D341Med (cell line): ENCODE results near the gene COQ5.
"Not testable (repeated sequence)": the region's sequence is repeated elsewhere in the genome, so short reads cannot be mapped to it uniquely, and the experiment has no call there.

ENCODE experiments used
- DNase-seq: peaks from one replicate; pipeline ENCODE4 v3.0.0; 2012; ENCODE audit warnings: low spot score

COQ5 gene

DNA sequence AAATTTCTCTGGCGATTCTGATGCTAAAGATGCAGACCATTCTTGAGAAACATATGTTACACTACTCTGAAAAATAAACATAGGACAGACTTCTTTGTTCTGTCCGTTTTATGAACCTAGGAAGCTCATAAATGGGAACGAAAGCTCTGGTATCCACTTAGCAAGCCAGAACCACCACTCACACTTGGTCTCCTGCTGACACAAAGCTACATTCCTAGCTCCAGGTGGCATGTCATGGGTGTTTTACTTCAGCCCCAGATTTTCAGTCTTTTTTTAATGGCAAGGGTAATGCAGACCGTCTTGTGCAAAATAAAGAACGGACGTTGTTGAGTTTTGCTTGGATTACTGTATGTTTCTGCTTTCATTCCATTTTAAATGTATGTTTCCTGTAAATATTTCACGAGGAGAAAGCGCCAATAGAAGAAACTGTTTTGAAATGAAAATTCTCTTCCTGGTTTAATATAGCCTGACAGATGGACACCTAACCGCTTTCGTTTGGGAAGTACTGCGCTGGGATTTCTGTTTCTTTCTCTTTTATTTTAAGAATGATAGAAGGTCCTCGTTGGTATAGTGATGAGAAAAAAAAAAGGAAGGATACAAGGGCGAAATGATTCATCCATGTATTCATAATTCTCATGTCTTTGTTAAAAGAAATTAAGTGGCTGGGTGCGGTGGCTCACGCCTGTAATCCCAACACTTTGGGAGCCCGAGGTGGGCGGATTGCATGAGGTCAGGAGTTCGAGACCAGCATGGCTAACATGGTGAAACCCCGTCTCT lies 871 bp upstream of the COQ5 start:
- peak; percentile 40 for DNase-seq

DNA sequence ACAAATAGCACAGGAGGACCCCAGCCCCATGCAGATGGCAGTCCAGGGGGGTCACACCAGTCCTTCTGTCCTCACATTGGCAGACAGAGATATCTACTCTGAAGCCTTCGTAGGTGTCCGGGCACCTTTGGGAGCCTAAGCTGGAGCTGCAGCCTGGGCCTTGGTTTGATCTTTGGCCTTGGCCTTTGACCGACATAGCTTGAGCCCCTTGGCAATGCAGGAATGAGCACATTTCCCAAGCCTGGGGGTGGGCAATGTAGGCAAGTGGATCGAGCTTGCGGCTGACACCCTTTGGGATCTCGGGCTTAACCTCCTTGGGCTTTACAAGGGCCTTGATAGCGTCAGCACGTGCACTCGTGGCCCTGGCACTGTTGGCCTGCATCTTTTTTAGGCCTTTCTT lies 6.4 kb downstream of the COQ5 start:
- no peak for DNase-seq

GRCh38 chr12:120519324-120519723 lies 9.6 kb downstream of the COQ5 start:
- DNase-seq = not testable (repeated sequence)

- no peak for DNase-seq
Observed at GRCh38 chr12:120515496-120515895, 13.5 kb downstream of the COQ5 start.

GRCh38 chr12:120514002-120514401 lies 15.0 kb downstream of the COQ5 start:
- no peak for DNase-seq

- DNase-seq = no peak
Observed at GRCh38 chr12:120508537-120508936, 20.4 kb downstream of the COQ5 start.

- DNase-seq = no peak
Observed at GRCh38 chr12:120504587-120504986, 24.4 kb downstream of the COQ5 start.

DNA sequence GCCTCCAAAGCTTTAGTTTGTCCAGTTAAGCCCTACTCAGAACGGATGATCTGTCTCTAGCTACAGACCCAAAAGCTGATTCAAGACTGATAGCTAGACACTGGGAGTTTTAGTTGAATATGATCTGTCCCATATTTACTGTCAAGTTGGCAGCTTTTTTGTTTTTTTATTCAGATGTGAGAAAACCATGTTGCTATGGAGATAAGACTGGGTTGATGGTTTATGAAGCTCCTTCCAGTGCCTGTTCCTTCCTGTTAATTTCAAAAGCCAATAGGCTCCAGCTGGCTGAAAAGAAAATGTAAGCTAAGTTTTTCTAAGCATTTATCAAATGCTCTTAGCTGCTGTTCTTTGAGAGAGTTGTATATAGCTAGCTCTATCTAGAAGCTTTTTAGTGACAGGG lies 28.4 kb downstream of the COQ5 start:
- DNase-seq = no peak

DNA sequence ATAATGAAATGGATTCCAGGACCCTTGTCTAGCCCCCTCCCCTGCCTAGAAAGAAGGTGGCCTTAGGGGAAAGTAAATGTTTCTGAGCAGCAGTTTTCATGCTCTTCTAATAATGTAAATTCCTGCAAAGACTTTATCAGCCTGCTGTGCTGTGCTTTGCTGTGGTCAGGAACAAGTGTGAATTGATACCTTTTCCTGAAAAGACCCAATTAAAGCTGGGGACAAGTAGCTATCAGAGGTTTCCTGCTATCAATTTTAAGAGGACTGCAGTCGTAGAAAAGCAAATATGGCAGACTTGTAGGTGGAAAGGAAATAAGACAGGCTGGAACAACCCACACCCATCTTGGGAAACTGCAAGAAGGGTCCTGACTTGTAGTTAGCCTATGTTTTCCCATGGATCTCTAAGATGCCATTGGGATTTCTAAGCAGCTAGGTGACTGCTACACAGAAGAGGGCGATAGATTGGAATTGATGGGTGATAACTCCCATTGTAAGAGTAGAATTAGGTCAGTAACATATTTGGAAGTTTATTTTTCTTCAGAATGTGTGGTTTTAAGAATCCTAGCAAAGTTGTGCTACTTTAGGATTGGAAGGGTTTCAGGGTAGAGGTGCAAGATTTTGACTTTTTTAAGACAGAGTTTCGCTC lies 30.0 kb downstream of the COQ5 start:
- DNase-seq = no peak

DNA sequence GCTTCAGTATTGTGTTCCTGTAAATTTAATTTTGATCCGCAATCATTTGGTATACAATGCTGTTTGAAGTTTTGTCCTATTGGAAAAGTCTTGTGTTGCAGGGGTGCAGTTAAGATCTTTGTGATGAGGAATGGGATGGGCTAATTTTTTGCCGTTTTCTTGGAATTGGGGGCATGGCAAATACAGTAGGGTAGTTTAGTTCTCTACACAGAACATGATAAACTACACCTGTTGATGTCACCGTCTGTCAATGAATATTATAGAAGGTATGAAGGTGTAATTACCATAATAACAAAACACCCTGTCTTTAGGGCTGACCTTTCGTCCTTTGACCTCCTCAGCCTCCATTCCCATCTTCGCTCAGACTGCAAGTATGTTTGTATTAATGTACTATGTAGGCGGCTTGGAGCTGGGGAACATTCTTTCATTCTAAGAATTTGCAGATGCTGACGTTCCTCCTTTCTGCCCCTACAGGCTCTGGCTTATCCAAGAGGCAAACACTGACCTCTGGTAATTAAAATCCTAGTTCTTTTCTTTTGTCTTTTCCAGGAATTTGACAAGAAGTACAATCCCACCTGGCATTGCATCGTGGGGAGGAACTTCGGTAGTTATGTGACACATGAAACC lies 31.3 kb downstream of the COQ5 start:
- DNase-seq = no peak

GRCh38 chr12:120496413-120497340 lies 32.3 kb downstream of the COQ5 start:
- DNase-seq = peak; percentile 80

- DNase-seq = peak; percentile 99
Observed at GRCh38 chr12:120495731-120496412, 33.1 kb downstream of the COQ5 start, which contains the start of gene DYNLL1. Gene DYNLL1, plus strand, starts transcription at chr12:120496113. Its CDS starts 309 bp downstream, at chr12:120496422.

DNA sequence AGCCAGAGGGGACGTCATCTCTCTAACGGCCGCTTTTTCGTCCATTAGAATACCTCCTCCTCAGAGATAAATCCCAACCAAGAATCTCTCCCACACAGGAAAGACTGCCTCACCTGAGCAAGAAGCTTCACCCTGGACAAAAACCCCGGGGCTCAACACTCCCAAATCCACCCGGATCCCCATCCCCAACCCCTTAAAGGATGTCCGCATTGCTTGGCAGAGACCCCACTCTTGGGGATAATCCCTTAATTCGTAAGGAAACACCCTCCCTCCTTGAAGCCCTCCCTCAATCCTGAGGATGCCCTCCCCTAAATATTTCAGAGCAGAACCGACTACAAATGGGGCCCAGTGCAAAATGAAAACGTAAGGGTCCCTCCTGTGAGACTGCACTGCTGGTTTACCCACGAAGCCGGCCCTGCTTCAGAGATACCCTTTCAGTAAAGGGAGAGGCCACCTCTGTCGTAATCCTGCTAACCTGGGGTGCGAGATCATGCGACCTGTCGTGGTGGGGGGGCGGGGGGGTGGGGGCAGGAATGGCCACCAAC lies 33.7 kb downstream of the COQ5 start:
- DNase-seq = no peak

- no peak for DNase-seq
Observed at GRCh38 chr12:120490833-120491512, 38.0 kb downstream of the COQ5 start.

- no peak for DNase-seq
Observed at GRCh38 chr12:120490325-120490724, 38.6 kb downstream of the COQ5 start.

GRCh38 chr12:120489018-120489417 lies 39.9 kb downstream of the COQ5 start:
- no peak for DNase-seq

DNA sequence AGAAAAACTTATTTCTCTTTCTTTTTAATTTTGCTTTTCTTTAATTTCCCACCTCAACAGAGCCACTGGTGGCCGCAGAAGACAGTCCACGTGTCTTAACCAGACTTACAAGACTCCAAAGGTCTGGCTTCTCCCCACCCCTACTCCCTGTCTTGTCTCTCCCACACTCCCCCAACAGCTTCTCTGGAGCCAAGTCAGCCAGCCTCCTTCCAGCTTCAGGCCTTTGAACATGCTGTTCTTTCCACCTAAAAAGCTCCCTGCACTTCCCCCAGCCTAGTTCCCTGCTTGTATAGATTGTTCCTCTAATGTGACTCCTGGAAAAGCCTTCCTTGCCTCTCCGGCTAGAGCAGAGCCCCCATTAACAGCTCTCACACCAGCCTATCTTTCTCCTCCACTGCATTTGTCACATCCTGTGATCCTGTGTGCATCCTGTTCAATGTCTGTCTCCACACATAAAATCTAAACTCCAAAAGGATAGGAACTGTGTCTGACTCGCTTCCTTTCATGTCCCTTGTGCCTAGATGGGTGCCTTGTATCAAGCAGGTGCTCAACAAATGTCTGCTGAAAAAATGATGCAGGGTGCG lies 40.8 kb downstream of the COQ5 start:
- no peak for DNase-seq

DNA sequence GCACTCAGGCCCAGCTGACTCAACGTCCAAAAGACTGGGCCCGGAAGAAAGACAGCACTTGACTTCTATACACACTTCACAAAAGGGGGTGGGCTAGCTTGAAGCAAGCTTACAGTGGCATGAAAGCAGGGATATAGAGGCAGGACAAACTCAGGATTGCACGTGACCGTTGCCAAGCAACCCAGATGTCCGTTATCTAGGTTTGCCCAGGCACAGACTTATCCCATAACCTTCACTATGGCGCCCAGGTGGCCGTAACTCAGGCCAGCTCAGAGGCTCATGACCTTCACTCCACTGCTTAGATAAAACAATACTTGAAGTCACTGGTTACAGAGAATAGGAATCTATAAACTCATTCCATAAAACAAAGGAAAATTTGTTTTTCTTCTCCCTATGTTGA lies 41.4 kb downstream of the COQ5 start:
- not testable (repeated sequence) for DNase-seq

- DNase-seq = no peak
Observed at GRCh38 chr12:120485961-120486881, 42.7 kb downstream of the COQ5 start.
